ENCODE results near the gene FGF14. TPM values are rescaled to one million over a fixed set of nuclear protein-coding genes. Genes with fewer than 3 reads are reported as not detected.

Gene FGF14
- total and polyA plus RNA-seq, 5 experiments from 2014 or later, result not detected

- no peak overlapping the region for H3K4me3 Mint-ChIP-seq
- no peak overlapping the region for H3K27ac Mint-ChIP-seq
- H3K9me3 Mint-ChIP-seq, result peaks cover 0 to 7% (median 0%) of the 10 kb centered on the region in 9 donors
- POLR2A ChIA-PET, result no interaction called here
- ATAC-seq, result no peak
- H3K36me3 Mint-ChIP-seq, result no peaks in the 10 kb centered on the region
- H3K4me1 Mint-ChIP-seq, result no peaks in the 10 kb centered on the region
- H3K27me3 Mint-ChIP-seq, result peaks cover 2 to 12% (median 9%) of the 10 kb centered on the region in 5 donors
- no peak for DNase-seq
Measured at GRCh38 chr13:102192858-102193257, 209.0 kb downstream of the FGF14 start.

DNA sequence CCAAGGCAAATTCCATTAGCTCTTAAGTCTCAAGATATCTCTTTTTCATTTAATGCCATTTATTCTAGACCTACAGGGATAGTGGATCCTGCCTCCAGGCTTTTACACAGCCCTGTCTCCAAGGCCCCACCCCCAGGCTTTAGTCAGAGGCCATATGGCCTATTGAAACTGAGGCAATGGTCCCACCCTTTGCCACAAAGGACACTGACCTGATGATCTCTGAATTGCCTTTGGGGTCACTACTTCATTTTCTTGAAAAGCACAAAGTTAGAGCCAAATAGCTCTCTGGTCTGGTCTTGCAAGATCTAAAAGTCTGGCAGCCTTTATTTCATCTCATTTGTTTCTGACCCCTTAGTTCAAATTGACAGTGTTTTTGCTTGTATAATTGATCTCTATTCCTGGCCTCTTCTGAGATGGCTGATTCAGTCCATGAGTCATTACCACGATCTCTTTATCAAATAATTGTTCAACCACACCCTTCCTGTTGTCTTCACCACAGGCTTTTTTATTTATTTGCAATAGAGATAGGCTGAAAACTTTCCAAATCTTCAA is 209.8 kb downstream of the FGF14 start:
- ATAC-seq, result no peak
- no peaks in the 10 kb centered on the region for H3K4me1 Mint-ChIP-seq
- H3K27me3 Mint-ChIP-seq, result peaks cover 2 to 12% (median 8%) of the 10 kb centered on the region in 5 donors
- no peak overlapping the region for H3K4me3 Mint-ChIP-seq
- peaks cover 0 to 7% (median 0%) of the 10 kb centered on the region in 9 donors for H3K9me3 Mint-ChIP-seq
- POLR2A ChIA-PET, result no interaction called here
- no peaks in the 10 kb centered on the region for H3K36me3 Mint-ChIP-seq
- no peak overlapping the region for H3K27ac Mint-ChIP-seq
- no peak for DNase-seq

GRCh38 chr13:102190930-102191329 is 210.9 kb downstream of the FGF14 start:
- no peak overlapping the region for H3K27ac Mint-ChIP-seq

DNA sequence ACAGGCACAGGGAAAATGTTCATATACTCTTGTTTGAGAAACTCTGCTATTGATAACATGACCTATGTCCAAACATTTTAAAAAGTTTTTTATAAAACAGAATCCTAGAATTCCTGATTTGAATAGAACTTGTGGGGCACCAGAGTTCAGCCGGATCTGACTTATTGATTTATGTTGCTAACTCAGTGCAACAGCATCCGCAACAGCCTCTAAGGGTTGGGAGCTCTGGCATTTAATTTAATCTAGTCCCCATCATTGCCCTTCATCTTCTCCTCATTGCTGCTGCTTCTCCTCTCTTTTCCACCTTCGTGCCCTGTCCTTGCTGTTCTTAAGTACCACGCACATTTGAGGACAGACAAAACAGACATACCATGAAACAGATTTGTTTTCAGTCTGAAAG is 214.5 kb downstream of the FGF14 start:
- POLR2A ChIA-PET, result no interaction called here
- ATAC-seq, result no peak
- H3K36me3 Mint-ChIP-seq, result no peaks in the 10 kb centered on the region

More at GRCh38 chr13:102190930-102191329, 210.9 kb downstream of the FGF14 start:
- POLR2A ChIA-PET, result no interaction called here
- H3K9me3 Mint-ChIP-seq, result peaks cover 0 to 7% (median 0%) of the 10 kb centered on the region in 9 donors
- peaks cover 6 to 18% (median 9%) of the 10 kb centered on the region in 5 donors for H3K27me3 Mint-ChIP-seq
- no peak overlapping the region for H3K4me3 Mint-ChIP-seq
- H3K4me1 Mint-ChIP-seq, result no peaks in the 10 kb centered on the region
- no peak for DNase-seq
- ATAC-seq, result no peak
- H3K36me3 Mint-ChIP-seq, result no peaks in the 10 kb centered on the region

GRCh38 chr13:102185375-102185984 is 216.4 kb downstream of the FGF14 start:
- Mint-ChIP-seq H3K27me3 (peaks cover 0 to 16% (median 4%) of the 10 kb centered on the region in 5 donors), H3K27ac (no peak overlapping the region), H3K9me3 (peaks cover 0 to 2% (median 0%) of the 10 kb centered on the region in 9 donors), H3K4me3 (no peak overlapping the region), H3K4me1 (no peaks in the 10 kb centered on the region), H3K36me3 (no peaks in the 10 kb centered on the region)
- POLR2A ChIA-PET, result no interaction called here
- ATAC-seq (no peak), DNase-seq (no peak)

More for the DNA sequence above, 214.5 kb downstream of the FGF14 start:
- Mint-ChIP-seq H3K27ac (no peak overlapping the region), H3K27me3 (peaks cover 0 to 17% (median 6%) of the 10 kb centered on the region in 5 donors), H3K4me3 (no peak overlapping the region), H3K9me3 (peaks cover 0 to 4% (median 0%) of the 10 kb centered on the region in 9 donors), H3K4me1 (no peaks in the 10 kb centered on the region)
- no peak for DNase-seq

GRCh38 chr13:102183509-102184182 is 218.2 kb downstream of the FGF14 start:
- Mint-ChIP-seq H3K4me1 (no peaks in the 10 kb centered on the region), H3K36me3 (no peaks in the 10 kb centered on the region), H3K27ac (no peak overlapping the region), H3K27me3 (peaks cover 0 to 16% (median 4%) of the 10 kb centered on the region in 5 donors), H3K4me3 (no peak overlapping the region), H3K9me3 (no peaks in the 10 kb centered on the region)
- DNase-seq (no peak), ATAC-seq (no peak)
- POLR2A ChIA-PET, result no interaction called here

GRCh38 chr13:102182170-102182569 is 219.7 kb downstream of the FGF14 start:
- H3K36me3 Mint-ChIP-seq, result no peaks in the 10 kb centered on the region
- no peaks in the 10 kb centered on the region for H3K9me3 Mint-ChIP-seq
- no peak for DNase-seq
- ATAC-seq, result no peak
- no peaks in the 10 kb centered on the region for H3K4me1 Mint-ChIP-seq
- no peak overlapping the region for H3K4me3 Mint-ChIP-seq
- POLR2A ChIA-PET, result no interaction called here
- no peak overlapping the region for H3K27ac Mint-ChIP-seq
- peaks cover 0 to 16% (median 5%) of the 10 kb centered on the region in 5 donors for H3K27me3 Mint-ChIP-seq

DNA sequence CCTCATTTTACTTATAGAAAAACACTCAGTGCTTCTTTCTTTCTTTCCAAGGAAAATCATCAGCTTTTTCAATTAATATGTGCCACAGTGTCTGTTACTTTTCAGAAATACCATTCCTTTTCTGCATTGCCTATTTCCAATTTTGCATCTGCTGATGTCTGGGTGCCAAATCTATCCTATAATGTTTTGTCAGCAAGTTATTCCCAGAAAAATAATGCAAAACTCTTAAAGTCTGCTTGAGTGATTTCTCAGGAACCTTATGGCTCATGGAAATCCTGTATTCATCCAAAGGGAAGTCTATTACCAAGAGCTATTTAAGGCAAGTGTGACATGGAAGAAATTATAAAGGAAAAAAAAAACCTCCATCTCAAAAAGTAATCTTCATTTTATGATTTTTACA is 224.4 kb downstream of the FGF14 start:
- Mint-ChIP-seq H3K36me3 (no peaks in the 10 kb centered on the region), H3K4me3 (no peak overlapping the region), H3K4me1 (no peaks in the 10 kb centered on the region), H3K9me3 (peaks cover 0 to 3% (median 0%) of the 10 kb centered on the region in 9 donors), H3K27me3 (peaks cover 0 to 11% (median 0%) of the 10 kb centered on the region in 5 donors), H3K27ac (no peak overlapping the region)
- DNase-seq, result no peak
- POLR2A ChIA-PET, result no interaction called here
- no peak for ATAC-seq

DNA sequence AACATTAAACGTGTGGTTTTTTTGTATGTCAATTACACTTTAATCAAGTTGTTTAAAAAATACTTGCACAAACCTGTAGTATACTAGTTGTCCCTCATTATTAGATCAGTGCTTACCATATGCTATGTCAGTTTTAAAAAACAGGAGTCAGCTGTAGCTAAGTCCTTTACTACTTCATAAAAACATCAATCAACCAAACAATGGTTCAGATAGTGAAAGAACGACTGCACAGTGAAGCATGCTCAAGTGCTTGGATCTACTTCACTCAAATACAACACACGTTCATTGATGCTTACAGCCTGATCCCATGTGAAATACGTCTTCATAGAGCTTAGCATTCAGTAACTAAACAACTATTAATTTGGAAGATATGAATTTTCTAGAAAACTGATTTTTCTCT is 225.0 kb downstream of the FGF14 start:
- H3K36me3 Mint-ChIP-seq, result no peaks in the 10 kb centered on the region
- H3K9me3 Mint-ChIP-seq, result peaks cover 0 to 3% (median 0%) of the 10 kb centered on the region in 9 donors
- no peak overlapping the region for H3K4me3 Mint-ChIP-seq
- POLR2A ChIA-PET, result no interaction called here
- ATAC-seq, result no peak
- no peak overlapping the region for H3K27ac Mint-ChIP-seq
- H3K27me3 Mint-ChIP-seq, result peaks cover 0 to 13% (median 0%) of the 10 kb centered on the region in 5 donors
- no peak for DNase-seq
- no peaks in the 10 kb centered on the region for H3K4me1 Mint-ChIP-seq

GRCh38 chr13:102172406-102172805 is 229.4 kb downstream of the FGF14 start:
- Mint-ChIP-seq H3K27ac (no peak overlapping the region), H3K4me1 (no peaks in the 10 kb centered on the region), H3K4me3 (no peak overlapping the region), H3K9me3 (peaks cover 0 to 3% (median 0%) of the 10 kb centered on the region in 9 donors), H3K36me3 (no peaks in the 10 kb centered on the region), H3K27me3 (peaks cover 0 to 10% (median 0%) of the 10 kb centered on the region in 5 donors)
- ATAC-seq, result no peak
- POLR2A ChIA-PET, result no interaction called here
- DNase-seq, result no peak

DNA sequence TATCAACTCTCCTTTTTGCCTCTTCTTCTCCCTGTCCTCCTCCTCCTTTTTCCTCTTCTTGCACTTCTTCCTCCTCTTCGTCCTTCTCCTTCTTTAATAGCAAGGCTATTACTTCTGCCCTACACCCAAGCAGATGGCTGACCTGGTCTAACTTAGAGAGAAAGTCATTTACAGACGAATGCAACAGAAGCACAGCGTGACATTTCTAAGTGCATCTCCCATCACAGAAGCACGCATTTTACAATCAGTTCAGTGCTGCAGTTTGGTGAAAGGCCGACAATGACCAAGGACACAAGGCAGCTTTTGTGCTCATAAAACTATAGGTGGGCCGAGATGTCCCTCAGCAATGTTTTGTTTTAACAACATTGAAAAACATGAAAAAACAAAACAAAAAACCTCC is 231.5 kb downstream of the FGF14 start:
- Mint-ChIP-seq H3K4me1 (no peaks in the 10 kb centered on the region), H3K36me3 (no peaks in the 10 kb centered on the region), H3K4me3 (no peak overlapping the region), H3K27ac (no peak overlapping the region), H3K9me3 (peaks cover 0 to 8% (median 0%) of the 10 kb centered on the region in 9 donors), H3K27me3 (peaks cover 0 to 8% (median 3%) of the 10 kb centered on the region in 5 donors)
- DNase-seq, result no peak
- POLR2A ChIA-PET, result no interaction called here
- ATAC-seq, result no peak

DNA sequence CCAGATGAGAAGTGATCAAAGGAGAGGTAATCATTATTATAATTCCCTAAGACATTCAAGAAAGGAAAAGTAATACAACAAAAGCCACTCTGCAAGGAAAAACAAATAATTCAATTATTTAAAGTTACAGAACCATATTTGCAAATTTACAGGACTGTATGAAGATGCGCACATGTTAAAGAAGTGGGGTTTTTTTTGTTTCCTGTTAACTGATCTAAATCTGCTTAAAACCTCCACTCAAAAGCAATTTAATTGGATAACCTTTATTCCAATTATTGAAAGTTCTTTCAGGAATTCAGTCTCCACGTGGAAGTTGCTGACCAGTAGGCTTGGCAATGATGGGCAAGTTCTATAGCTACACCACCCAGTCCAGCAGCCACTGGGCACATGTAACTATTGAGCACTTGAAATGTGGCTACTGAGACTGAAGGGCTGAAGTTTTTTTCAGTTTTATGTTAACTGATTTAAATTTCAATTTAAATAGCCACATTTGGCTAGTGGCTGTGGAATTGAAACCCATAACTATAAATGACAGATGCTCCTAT is 232.3 kb downstream of the FGF14 start:
- H3K4me1 Mint-ChIP-seq, result no peaks in the 10 kb centered on the region
- POLR2A ChIA-PET, result no interaction called here
- H3K9me3 Mint-ChIP-seq, result peaks cover 0 to 8% (median 3%) of the 10 kb centered on the region in 9 donors
- no peaks in the 10 kb centered on the region for H3K36me3 Mint-ChIP-seq
- DNase-seq (no peak), ATAC-seq (no peak)
- H3K27ac Mint-ChIP-seq, result no peak overlapping the region
- no peak overlapping the region for H3K4me3 Mint-ChIP-seq
- peaks cover 0 to 8% (median 3%) of the 10 kb centered on the region in 5 donors for H3K27me3 Mint-ChIP-seq

DNA sequence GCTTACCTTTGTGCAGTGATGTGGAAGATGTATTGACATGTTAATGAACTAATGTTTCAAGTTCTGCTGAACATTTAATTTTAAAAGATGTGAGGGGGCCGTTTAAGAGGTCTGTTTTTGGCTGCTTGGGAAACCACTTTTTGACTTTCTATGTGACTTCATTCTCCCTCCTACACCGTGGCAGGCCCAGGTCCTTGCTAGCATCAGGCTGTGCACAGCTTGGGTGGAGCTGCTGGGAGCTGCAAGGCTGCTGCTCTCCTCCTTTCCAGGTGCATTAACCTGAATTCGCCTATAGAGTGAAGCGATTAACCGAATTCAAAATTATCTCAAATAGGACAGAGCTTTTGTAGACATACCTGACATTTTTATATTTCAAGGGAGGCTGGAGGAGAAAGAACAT is 249.1 kb downstream of the FGF14 start:
- POLR2A ChIA-PET, result no interaction called here

More for the DNA sequence above, 249.1 kb downstream of the FGF14 start:
- no peak overlapping the region for H3K27ac Mint-ChIP-seq
- H3K4me3 Mint-ChIP-seq, result no peak overlapping the region
- H3K9me3 Mint-ChIP-seq, result peaks cover 0 to 5% (median 0%) of the 10 kb centered on the region in 9 donors
- peaks cover 0 to 10% (median 0%) of the 10 kb centered on the region in 5 donors for H3K27me3 Mint-ChIP-seq
- ATAC-seq (no peak), DNase-seq (no peak)
- no peaks in the 10 kb centered on the region for H3K4me1 Mint-ChIP-seq
- peaks cover 0 to 2% (median 0%) of the 10 kb centered on the region in 3 donors for H3K36me3 Mint-ChIP-seq
